ENCODE results near the gene GATA5.
A peak's percentile ranks its signal among the peaks of the same experiment; 100 is the strongest.

Gene GATA5

GRCh38 chr20:62482146-62482809 is 6.5 kb upstream of the GATA5 start:
- H3K27me3 ChIP-seq (ENCODE audit: insufficient read depth, insufficient read length): peaks cover 72% of the 10 kb centered on the region
- no peak overlapping the region for H3K4me3 ChIP-seq (ENCODE audit: insufficient read length, low read depth)
- no peak for DNase-seq (ENCODE audit: low read depth, low spot score)
- TF ChIP-seq YY1 (IDR thresholded peaks at IDR 0.05; ENCODE audit: insufficient read depth, insufficient read length) (no peak), SUZ12 (IDR thresholded peaks at IDR 0.05; ENCODE audit: extremely low read depth, insufficient read depth, insufficient read length) (peak; percentile 38), ZNF274 (IDR thresholded peaks at IDR 0.05; ENCODE audit: low read depth, low read length) (no peak)
- peaks cover 63% of the 10 kb centered on the region for H3K4me1 ChIP-seq (ENCODE audit: insufficient read depth, insufficient read length)
- H3K9me3 ChIP-seq (ENCODE audit: insufficient read depth, low read length): no peaks in the 10 kb centered on the region
- H3K36me3 ChIP-seq (ENCODE audit: insufficient read depth, insufficient read length, low read length): no peaks in the 10 kb centered on the region
- H3K9ac ChIP-seq (ENCODE audit: insufficient read length, low read depth): peak overlapping the region; percentile 24

DNA sequence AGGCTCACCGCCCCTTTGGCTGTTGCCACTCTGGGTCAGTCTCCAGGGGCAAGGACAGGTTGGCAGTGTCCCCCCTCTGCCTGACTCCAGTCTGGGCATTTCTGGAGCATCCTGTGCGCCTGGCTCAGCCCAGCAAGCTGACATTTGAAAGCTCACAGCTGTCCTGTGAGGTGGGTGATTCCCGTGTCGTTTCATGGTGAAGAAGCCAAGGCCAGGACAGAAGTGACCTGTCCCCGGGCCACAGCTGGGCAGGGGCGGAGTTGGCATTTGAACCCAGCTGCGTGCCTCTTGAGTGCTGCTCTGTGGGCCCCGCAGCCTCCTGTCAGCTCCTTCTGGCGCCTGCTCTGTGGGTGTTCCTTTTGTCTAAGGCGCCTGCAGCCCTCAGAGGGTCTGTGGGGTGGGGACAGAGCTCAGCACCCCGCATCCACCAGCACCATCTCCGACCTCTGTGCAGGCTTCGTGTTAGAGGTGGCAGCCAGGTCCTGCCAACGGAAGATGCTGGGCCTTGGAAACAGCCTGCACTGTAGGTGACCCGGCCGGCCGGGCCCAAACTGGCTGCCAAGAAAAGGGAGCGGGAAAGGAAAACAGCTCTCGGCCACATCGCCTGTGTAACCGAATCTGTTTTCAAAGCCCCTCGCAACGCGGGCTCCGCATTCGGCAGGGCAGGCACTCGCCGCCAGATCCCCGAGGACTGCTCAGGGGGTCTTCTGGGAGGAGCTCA is 5.8 kb upstream of the GATA5 start:
- H3K4me3 ChIP-seq (ENCODE audit: insufficient read length, low read depth): no peak overlapping the region
- H3K9ac ChIP-seq (ENCODE audit: insufficient read length, low read depth): no peak overlapping the region
- peaks cover 78% of the 10 kb centered on the region for H3K27me3 ChIP-seq (ENCODE audit: insufficient read depth, insufficient read length)
- DNase-seq (ENCODE audit: low read depth, low spot score): no peak
- peaks cover 59% of the 10 kb centered on the region for H3K4me1 ChIP-seq (ENCODE audit: insufficient read depth, insufficient read length)
- no peaks in the 10 kb centered on the region for H3K9me3 ChIP-seq (ENCODE audit: insufficient read depth, low read length)
- TF ChIP-seq YY1 (IDR thresholded peaks at IDR 0.05; ENCODE audit: insufficient read depth, insufficient read length) (no peak), SUZ12 (IDR thresholded peaks at IDR 0.05; ENCODE audit: extremely low read depth, insufficient read depth, insufficient read length) (no peak), ZNF274 (IDR thresholded peaks at IDR 0.05; ENCODE audit: low read depth, low read length) (no peak)
- H3K36me3 ChIP-seq (ENCODE audit: insufficient read depth, insufficient read length, low read length): no peaks in the 10 kb centered on the region

- Histone ChIP-seq H3K27me3 (ENCODE audit: insufficient read depth, insufficient read length) (peaks cover 88% of the 10 kb centered on the region), H3K36me3 (ENCODE audit: insufficient read depth, insufficient read length, low read length) (no peaks in the 10 kb centered on the region), H3K4me3 (ENCODE audit: insufficient read length, low read depth) (no peak overlapping the region), H3K9me3 (ENCODE audit: insufficient read depth, low read length) (no peaks in the 10 kb centered on the region), H3K9ac (ENCODE audit: insufficient read length, low read depth) (no peak overlapping the region), H3K4me1 (ENCODE audit: insufficient read depth, insufficient read length) (peaks cover 54% of the 10 kb centered on the region)
- no peak for TF ChIP-seq YY1 (IDR thresholded peaks at IDR 0.05; ENCODE audit: insufficient read depth, insufficient read length)
- TF ChIP-seq SUZ12 (IDR thresholded peaks at IDR 0.05; ENCODE audit: extremely low read depth, insufficient read depth, insufficient read length): no peak
- no peak for TF ChIP-seq ZNF274 (IDR thresholded peaks at IDR 0.05; ENCODE audit: low read depth, low read length)
- no peak for DNase-seq (ENCODE audit: low read depth, low spot score)
Observed at GRCh38 chr20:62480318-62480717, 4.5 kb upstream of the GATA5 start.

GRCh38 chr20:62479656-62480055 is 3.9 kb upstream of the GATA5 start:
- Histone ChIP-seq H3K9me3 (ENCODE audit: insufficient read depth, low read length) (no peaks in the 10 kb centered on the region), H3K4me3 (ENCODE audit: insufficient read length, low read depth) (no peak overlapping the region), H3K4me1 (ENCODE audit: insufficient read depth, insufficient read length) (peaks cover 53% of the 10 kb centered on the region), H3K27me3 (ENCODE audit: insufficient read depth, insufficient read length) (peaks cover 94% of the 10 kb centered on the region), H3K9ac (ENCODE audit: insufficient read length, low read depth) (no peak overlapping the region), H3K36me3 (ENCODE audit: insufficient read depth, insufficient read length, low read length) (no peaks in the 10 kb centered on the region)
- no peak for TF ChIP-seq YY1 (IDR thresholded peaks at IDR 0.05; ENCODE audit: insufficient read depth, insufficient read length)
- TF ChIP-seq SUZ12 (IDR thresholded peaks at IDR 0.05; ENCODE audit: extremely low read depth, insufficient read depth, insufficient read length): no peak
- no peak for TF ChIP-seq ZNF274 (IDR thresholded peaks at IDR 0.05; ENCODE audit: low read depth, low read length)
- no peak for DNase-seq (ENCODE audit: low read depth, low spot score)

DNA sequence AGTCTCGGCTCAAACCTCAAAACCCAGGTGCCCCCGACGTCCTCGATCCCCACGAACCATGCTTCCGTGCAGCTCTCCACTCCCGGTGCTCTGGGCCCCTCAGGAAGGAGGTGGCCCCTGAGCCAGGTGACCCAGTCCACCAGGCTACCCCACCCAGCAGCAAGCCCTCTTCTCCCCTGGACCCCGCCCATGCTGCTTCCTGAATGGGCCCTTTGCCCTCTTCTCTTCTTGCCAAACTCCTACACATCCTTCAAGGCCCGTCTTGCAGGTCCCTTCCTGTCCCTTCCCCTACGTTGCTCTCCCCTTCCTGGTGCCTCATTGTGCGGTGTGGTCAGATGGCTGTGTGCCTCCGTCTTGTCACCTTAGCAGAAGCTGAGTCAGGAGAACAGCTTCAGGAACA is 3.4 kb upstream of the GATA5 start:
- TF ChIP-seq SUZ12 (IDR thresholded peaks at IDR 0.05; ENCODE audit: extremely low read depth, insufficient read depth, insufficient read length) (no peak), ZNF274 (IDR thresholded peaks at IDR 0.05; ENCODE audit: low read depth, low read length) (no peak), YY1 (IDR thresholded peaks at IDR 0.05; ENCODE audit: insufficient read depth, insufficient read length) (no peak)
- peaks cover 49% of the 10 kb centered on the region for H3K4me1 ChIP-seq (ENCODE audit: insufficient read depth, insufficient read length)
- no peaks in the 10 kb centered on the region for H3K36me3 ChIP-seq (ENCODE audit: insufficient read depth, insufficient read length, low read length)
- peaks cover 94% of the 10 kb centered on the region for H3K27me3 ChIP-seq (ENCODE audit: insufficient read depth, insufficient read length)
- no peak overlapping the region for H3K9ac ChIP-seq (ENCODE audit: insufficient read length, low read depth)
- no peaks in the 10 kb centered on the region for H3K9me3 ChIP-seq (ENCODE audit: insufficient read depth, low read length)
- H3K4me3 ChIP-seq (ENCODE audit: insufficient read length, low read depth): no peak overlapping the region
- no peak for DNase-seq (ENCODE audit: low read depth, low spot score)

GRCh38 chr20:62477669-62478455 is 2.1 kb upstream of the GATA5 start:
- no peaks in the 10 kb centered on the region for H3K9me3 ChIP-seq (ENCODE audit: insufficient read depth, low read length)
- DNase-seq (ENCODE audit: low read depth, low spot score): no peak
- peak overlapping the region; percentile 16 for H3K4me3 ChIP-seq (ENCODE audit: insufficient read length, low read depth)
- H3K27me3 ChIP-seq (ENCODE audit: insufficient read depth, insufficient read length): peaks cover 81% of the 10 kb centered on the region
- peaks cover 46% of the 10 kb centered on the region for H3K4me1 ChIP-seq (ENCODE audit: insufficient read depth, insufficient read length)
- peak overlapping the region; percentile 29 for H3K9ac ChIP-seq (ENCODE audit: insufficient read length, low read depth)
- no peaks in the 10 kb centered on the region for H3K36me3 ChIP-seq (ENCODE audit: insufficient read depth, insufficient read length, low read length)
- TF ChIP-seq YY1 (IDR thresholded peaks at IDR 0.05; ENCODE audit: insufficient read depth, insufficient read length) (no peak), SUZ12 (IDR thresholded peaks at IDR 0.05; ENCODE audit: extremely low read depth, insufficient read depth, insufficient read length) (peak; percentile 29), ZNF274 (IDR thresholded peaks at IDR 0.05; ENCODE audit: low read depth, low read length) (no peak)

Measured in NT2/D1 (cell line).